Hepatocyte (in vitro differentiated cells): Measurements from ENCODE around the gene METTL27.

ENCODE experiments used
- CTCF ChIP-seq: fragments of 200-600 bp; sonication (generic); IDR thresholded peaks from 2 replicates; pipeline ENCODE4 v1.5.1; 2016; ENCODE audit warnings: antibody characterized with exemption, mild to moderate bottlenecking; ENCODE audit not compliant: poor library complexity
- EZH2 ChIP-seq: fragments of 200-600 bp; sonication (generic); IDR thresholded peaks from 2 replicates; pipeline ENCODE4 v1.6.1; 2016; ENCODE audit warnings: antibody characterized with exemption, mild to moderate bottlenecking, borderline replicate concordance
- EZH2phosphoT487 ChIP-seq: fragments of 200-600 bp; sonication (generic); IDR thresholded peaks from one replicate; pipeline ENCODE4 v1.6.1; 2018; ENCODE audit warnings: antibody characterized with exemption, mild to moderate bottlenecking, low read depth, moderate library complexity; ENCODE audit not compliant: unreplicated experiment, severe bottlenecking

- TF ChIP-seq EZH2phosphoT487 = no peak
- TF ChIP-seq CTCF = no peak
- TF ChIP-seq EZH2 = no peak
Measured at GRCh38 chr7:73817121-73817520, 25.2 kb downstream of the METTL27 start.
